Cardiac muscle cell (in vitro differentiated cells and primary cell): ENCODE measurements around the gene FLNB. TPM values are rescaled to one million over a fixed set of nuclear protein-coding genes. Genes with fewer than 3 reads are reported as not detected.

Experiments used
- DNase-seq, 2 donors: peaks; one replicate each; pipeline versions ENCODE4 v3.0.0 to v3.0.0-alpha.2; 2010 to 2017; ENCODE audit warnings: low read depth in 1 of 2, low spot score in 1 of 2
- H3K27ac ChIP-seq: fragments of 200-600 bp; sonication (generic); 2 replicates; pipeline ENCODE4 v1.5.1; 2016
- H3K27me3 ChIP-seq: fragments of 200-600 bp; sonication (generic); 2 replicates; pipeline ENCODE4 v1.6.0; 2016; ENCODE audit warnings: control low read depth
- H3K36me3 ChIP-seq: fragments of 200-600 bp; sonication (generic); 2 replicates; pipeline ENCODE4 v1.5.1; 2016; ENCODE audit warnings: control low read depth
- H3K4me1 ChIP-seq: fragments of 200-600 bp; sonication (generic); 2 replicates; pipeline ENCODE4 v1.8.1; 2017; ENCODE audit warnings: low read depth, mild to moderate bottlenecking, mixed run types
- H3K4me3 ChIP-seq: fragments of 200-600 bp; sonication (generic); 2 replicates; pipeline ENCODE4 v1.5.1; 2016; ENCODE audit warnings: mild to moderate bottlenecking
- H3K9me3 ChIP-seq: fragments of 200-600 bp; sonication (generic); 2 replicates; pipeline ENCODE4 v1.5.1; 2017; ENCODE audit warnings: low read depth, mild to moderate bottlenecking, control low read depth
- CTCF ChIP-seq: IDR thresholded peaks from 2 replicates; pipeline ENCODE4 v1.5.1; 2012; ENCODE audit warnings: low read depth, mild to moderate bottlenecking, low read length
- polyA plus RNA-seq: library from polyadenylated mRNA; unstranded; fragments of >200 nt; fragmentation: Nextera tagmentation; extraction: Ambion mirVana; gene quantifications from 2 replicates; pipeline ENCODE4 v1.2.1, GENCODE V29; 2016
- total RNA-seq: library from RNA; depleted of rRNA; stranded (reverse); fragments of >200 nt; gene quantifications from 2 replicates; pipeline ENCODE4 v1.2.3, GENCODE V29; 2016

Gene FLNB
- total and polyA plus RNA-seq, 2 experiments from 2014 or later = 12.1 to 28.7 TPM

- no peaks in the 10 kb centered on the region for H3K36me3 ChIP-seq
- no peak overlapping the region for H3K4me3 ChIP-seq
- H3K27me3 ChIP-seq = no peaks in the 10 kb centered on the region
- H3K4me1 ChIP-seq = no peaks in the 10 kb centered on the region
- no peak for DNase-seq
- no peak overlapping the region for H3K27ac ChIP-seq
- no peaks in the 10 kb centered on the region for H3K9me3 ChIP-seq
- no peak for TF ChIP-seq CTCF
These were observed 136.5 kb downstream of the FLNB start for GRCh38 chr3:58144478-58145325.

- H3K4me1 ChIP-seq = no peaks in the 10 kb centered on the region
- no peaks in the 10 kb centered on the region for H3K9me3 ChIP-seq
- DNase-seq = no peak
- no peaks in the 10 kb centered on the region for H3K36me3 ChIP-seq
- H3K27me3 ChIP-seq = no peaks in the 10 kb centered on the region
- H3K27ac ChIP-seq = no peak overlapping the region
- H3K4me3 ChIP-seq = no peak overlapping the region
- no peak for TF ChIP-seq CTCF
These were observed 139.8 kb downstream of the FLNB start for GRCh38 chr3:58148049-58148448.

GRCh38 chr3:58150130-58150809 lies 142.0 kb downstream of the FLNB start:
- Histone ChIP-seq H3K27ac (no peak overlapping the region), H3K4me3 (no peak overlapping the region), H3K27me3 (no peaks in the 10 kb centered on the region), H3K4me1 (no peaks in the 10 kb centered on the region), H3K9me3 (no peaks in the 10 kb centered on the region), H3K36me3 (no peaks in the 10 kb centered on the region)
- DNase-seq = no peak
- TF ChIP-seq CTCF = no peak

- TF ChIP-seq CTCF = no peak
- H3K4me3 ChIP-seq = no peak overlapping the region
- no peak overlapping the region for H3K27ac ChIP-seq
- H3K36me3 ChIP-seq = peaks cover under 1% of the 10 kb centered on the region
- H3K4me1 ChIP-seq = no peaks in the 10 kb centered on the region
- no peaks in the 10 kb centered on the region for H3K27me3 ChIP-seq
- no peak for DNase-seq
- no peaks in the 10 kb centered on the region for H3K9me3 ChIP-seq
These were observed 142.6 kb downstream of the FLNB start for GRCh38 chr3:58150810-58151199.

GRCh38 chr3:58151637-58152036 lies 143.4 kb downstream of the FLNB start:
- no peak for TF ChIP-seq CTCF
- Histone ChIP-seq H3K36me3 (peaks cover 4% of the 10 kb centered on the region), H3K27me3 (no peaks in the 10 kb centered on the region), H3K4me1 (no peaks in the 10 kb centered on the region), H3K9me3 (no peaks in the 10 kb centered on the region), H3K4me3 (no peak overlapping the region), H3K27ac (no peak overlapping the region)
- no peak for DNase-seq
